ENCODE measurements around the gene LYRM4. TPM values are rescaled to one million over a fixed set of nuclear protein-coding genes. Genes with fewer than 3 reads are reported as not detected.

The LYRM4 gene
- total RNA-seq, 1 donor from 2014 or later: 27.8 TPM

- Histone ChIP-seq H3K4me3 (ENCODE audit: low read depth, low read length) (no peak overlapping the region), H3K36me3 (ENCODE audit: control insufficient read depth, insufficient read depth, low read length) (no peaks in the 10 kb centered on the region), H3K27me3 (ENCODE audit: control insufficient read depth, insufficient read depth, low read length) (no peaks in the 10 kb centered on the region)
- TF ChIP-seq CTCF (IDR thresholded peaks at IDR 0.05; ENCODE audit: insufficient read depth, low read length, poor library complexity, severe bottlenecking): no peak
- DNase-seq (ENCODE audit: low read depth): no peak
Measured at GRCh38 chr6:5102267-5102970, 158.3 kb downstream of the LYRM4 start.

- no peak for DNase-seq (ENCODE audit: low read depth)
- no peak overlapping the region for H3K4me3 ChIP-seq (ENCODE audit: low read depth, low read length)
- no peak for TF ChIP-seq CTCF (IDR thresholded peaks at IDR 0.05; ENCODE audit: insufficient read depth, low read length, poor library complexity, severe bottlenecking)
- no peaks in the 10 kb centered on the region for H3K27me3 ChIP-seq (ENCODE audit: control insufficient read depth, insufficient read depth, low read length)
- H3K36me3 ChIP-seq (ENCODE audit: control insufficient read depth, insufficient read depth, low read length): no peaks in the 10 kb centered on the region
Measured at GRCh38 chr6:5100806-5101205, 159.9 kb downstream of the LYRM4 start.

GRCh38 chr6:5099537-5099936, 161.2 kb downstream of the LYRM4 start:
- no peak for TF ChIP-seq CTCF (IDR thresholded peaks at IDR 0.05; ENCODE audit: insufficient read depth, low read length, poor library complexity, severe bottlenecking)
- Histone ChIP-seq H3K4me3 (ENCODE audit: low read depth, low read length) (no peak overlapping the region), H3K27me3 (ENCODE audit: control insufficient read depth, insufficient read depth, low read length) (no peaks in the 10 kb centered on the region), H3K36me3 (ENCODE audit: control insufficient read depth, insufficient read depth, low read length) (no peaks in the 10 kb centered on the region)
- no peak for DNase-seq (ENCODE audit: low read depth)

- no peaks in the 10 kb centered on the region for H3K36me3 ChIP-seq (ENCODE audit: control insufficient read depth, insufficient read depth, low read length)
- TF ChIP-seq CTCF (IDR thresholded peaks at IDR 0.05; ENCODE audit: insufficient read depth, low read length, poor library complexity, severe bottlenecking): no peak
- no peaks in the 10 kb centered on the region for H3K27me3 ChIP-seq (ENCODE audit: control insufficient read depth, insufficient read depth, low read length)
- no peak overlapping the region for H3K4me3 ChIP-seq (ENCODE audit: low read depth, low read length)
- no peak for DNase-seq (ENCODE audit: low read depth)
Measured at GRCh38 chr6:5098501-5099270, 162.1 kb downstream of the LYRM4 start.

GRCh38 chr6:5096482-5096881, 164.3 kb downstream of the LYRM4 start:
- DNase-seq (ENCODE audit: low read depth): no peak
- H3K4me3 ChIP-seq (ENCODE audit: low read depth, low read length): no peak overlapping the region
- TF ChIP-seq CTCF (IDR thresholded peaks at IDR 0.05; ENCODE audit: insufficient read depth, low read length, poor library complexity, severe bottlenecking): no peak
- H3K27me3 ChIP-seq (ENCODE audit: control insufficient read depth, insufficient read depth, low read length): no peaks in the 10 kb centered on the region
- H3K36me3 ChIP-seq (ENCODE audit: control insufficient read depth, insufficient read depth, low read length): no peaks in the 10 kb centered on the region

All from kidney epithelial cell (primary cell).